GM18867 (cell line): ENCODE results near the gene MOSMO.

Experiments used
- ATAC-seq: cut with Tn5 transposase; IDR thresholded peaks from one replicate; pipeline ENCODE4 v1.9.1; 2021; ENCODE audit warnings: mild to moderate bottlenecking, moderate library complexity; ENCODE audit not compliant: unreplicated experiment

The MOSMO gene

GRCh38 chr16:22007509-22008214 is at the start of gene MOSMO:
Gene MOSMO (plus strand): TSS chr16:22008111. CDS start chr16:22008302, 191 bp downstream.
- ATAC-seq = peak; percentile 81

- ATAC-seq = no peak
Observed at GRCh38 chr16:21959050-21959449, 48.9 kb upstream of the MOSMO start.

- ATAC-seq = no peak
Observed at GRCh38 chr16:21962475-21962874, 45.4 kb upstream of the MOSMO start.

GRCh38 chr16:21963887-21964286 is 44.0 kb upstream of the MOSMO start:
- ATAC-seq = no peak

DNA sequence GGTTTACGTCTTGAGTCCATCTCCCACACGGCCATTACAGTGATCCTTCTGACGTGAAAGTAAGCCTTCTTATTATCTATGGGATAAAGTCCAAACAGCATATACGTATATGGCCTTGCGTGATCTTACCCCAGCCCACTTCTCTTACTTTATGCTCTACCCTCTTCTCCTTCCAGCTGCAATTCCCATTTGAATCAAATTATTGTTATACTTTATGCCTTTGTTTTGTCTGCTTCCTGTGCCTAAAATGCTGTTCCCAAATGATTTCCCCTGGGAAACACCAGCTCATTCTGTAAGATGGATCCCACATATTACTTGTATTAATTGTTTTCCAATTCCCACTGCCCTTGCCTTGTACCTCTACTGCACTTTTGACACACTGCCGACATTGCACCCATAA is 43.6 kb upstream of the MOSMO start:
- ATAC-seq = no peak

DNA sequence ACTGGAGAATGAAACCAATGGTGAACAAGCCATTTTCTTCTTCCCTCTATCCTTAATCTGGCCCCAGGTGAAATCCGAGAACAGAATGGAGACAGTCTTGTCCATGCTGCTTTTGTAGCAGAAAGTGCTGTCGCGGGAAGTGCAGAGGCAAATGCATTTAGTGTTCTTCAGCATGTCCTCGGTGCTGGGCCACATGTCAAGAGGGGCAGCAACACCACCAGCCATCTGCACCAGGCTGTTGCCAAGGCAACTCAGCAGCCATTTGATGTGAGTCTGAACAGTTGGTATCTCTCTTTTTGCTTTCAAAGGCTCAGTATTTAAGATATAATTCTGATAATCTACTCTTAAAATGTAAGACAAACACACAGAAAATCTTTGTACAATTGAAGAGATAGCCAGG is 36.1 kb upstream of the MOSMO start:
- ATAC-seq = no peak

GRCh38 chr16:21973945-21974344 is 34.0 kb upstream of the MOSMO start:
- ATAC-seq = no peak

DNA sequence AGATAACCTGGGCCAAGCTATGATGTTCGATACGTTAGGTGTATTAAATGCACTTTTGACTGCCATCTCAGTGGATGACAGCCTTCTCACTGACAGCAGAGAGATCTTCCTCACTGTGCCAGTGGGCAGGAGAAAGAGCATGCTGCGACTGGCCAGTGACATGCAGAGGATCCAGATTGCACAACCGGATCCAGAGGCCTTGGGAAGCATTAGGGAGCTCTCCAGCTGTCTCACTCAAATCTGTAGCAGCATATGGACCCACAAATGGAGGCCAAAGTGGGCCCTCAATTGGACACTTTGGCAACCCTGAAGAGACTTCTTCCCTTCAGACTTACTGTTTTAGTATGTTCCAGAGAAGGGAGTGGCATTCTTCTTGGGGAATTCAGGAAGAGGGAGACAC is 27.9 kb upstream of the MOSMO start:
- no peak for ATAC-seq

DNA sequence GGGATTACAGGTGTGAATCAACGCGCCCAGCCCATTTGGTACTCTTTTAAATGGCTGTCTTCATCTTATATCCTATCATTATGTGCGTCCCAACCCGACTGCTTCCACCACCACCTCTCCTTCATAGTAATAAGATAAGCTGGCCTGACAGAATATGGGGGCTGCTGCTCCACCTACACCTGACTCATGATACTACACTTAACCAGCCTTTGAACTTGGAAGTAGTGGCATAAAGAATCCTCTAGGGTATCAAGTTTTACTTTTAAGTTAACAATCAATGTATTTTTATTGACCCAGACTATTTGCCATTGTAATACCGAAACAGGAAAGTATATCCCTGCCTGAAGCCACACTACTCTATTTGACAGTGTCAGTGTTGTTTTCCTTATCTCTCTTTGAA is 25.8 kb upstream of the MOSMO start:
- no peak for ATAC-seq

GRCh38 chr16:21984062-21984461 is 23.8 kb upstream of the MOSMO start:
- ATAC-seq = no peak

DNA sequence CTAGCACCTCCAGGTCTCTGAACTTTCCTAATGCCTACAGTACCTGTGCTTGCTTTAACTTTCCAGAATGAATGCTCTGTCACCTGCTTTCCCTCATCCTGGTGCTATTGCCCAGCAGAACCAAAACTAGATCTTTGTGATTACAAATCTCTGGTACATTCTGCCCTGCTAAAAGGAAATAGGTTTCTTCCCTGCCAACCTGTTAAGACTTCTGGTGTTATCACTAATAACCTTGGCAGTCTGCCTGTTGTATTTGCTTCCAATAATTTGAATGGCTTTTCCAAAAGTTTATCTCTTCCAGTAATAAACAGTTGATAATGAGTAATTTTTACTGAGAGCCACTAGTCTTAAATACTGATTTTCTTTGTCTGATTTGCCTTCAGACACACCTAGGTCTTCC is 22.4 kb upstream of the MOSMO start:
- no peak for ATAC-seq

DNA sequence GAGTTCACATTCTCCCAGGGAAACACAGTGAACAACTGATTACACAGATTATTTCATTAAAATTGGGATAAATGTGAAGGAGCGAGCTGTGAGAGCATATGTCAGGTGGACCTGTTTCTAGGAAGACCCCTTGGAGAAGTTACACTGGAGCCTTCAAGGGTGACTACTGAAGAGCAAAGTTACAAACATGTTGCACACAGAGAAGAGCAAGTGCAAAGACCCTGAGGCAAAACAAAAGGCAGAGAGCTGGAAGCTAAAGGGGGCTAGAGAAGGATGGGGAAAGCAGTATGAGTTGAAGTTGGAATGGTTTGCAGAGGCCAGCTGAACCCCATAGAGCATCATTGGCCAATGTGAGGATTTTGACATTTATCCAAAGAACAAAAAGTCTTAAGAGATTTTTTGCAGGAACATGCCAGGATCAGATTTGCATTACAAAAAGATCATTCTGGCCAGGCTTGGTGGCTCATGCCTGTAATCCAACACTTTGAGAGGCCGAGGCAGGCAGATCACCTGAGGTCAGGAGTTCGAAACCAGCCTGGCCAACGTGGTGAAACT is 21.1 kb upstream of the MOSMO start:
- no peak for ATAC-seq

DNA sequence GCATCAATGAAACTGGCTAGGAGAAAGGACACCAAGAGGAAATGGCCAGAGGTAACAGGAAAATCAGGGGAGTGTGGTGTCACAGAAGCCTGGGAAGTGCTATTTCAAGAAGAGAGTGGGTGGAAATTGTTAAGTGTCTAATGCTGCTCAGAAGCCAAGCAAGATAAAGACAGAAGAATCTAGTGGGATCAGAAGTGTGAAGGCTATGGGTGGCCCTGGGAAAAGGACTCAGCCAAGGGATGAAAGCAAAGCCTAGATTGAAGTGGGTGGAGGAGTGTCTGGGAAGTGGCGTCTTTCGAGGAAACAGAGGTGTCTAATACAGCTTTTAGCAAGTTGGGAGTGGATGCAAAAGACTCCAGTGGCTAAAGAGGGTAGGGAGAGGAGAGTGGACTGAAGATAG is 20.4 kb upstream of the MOSMO start:
- ATAC-seq = no peak

DNA sequence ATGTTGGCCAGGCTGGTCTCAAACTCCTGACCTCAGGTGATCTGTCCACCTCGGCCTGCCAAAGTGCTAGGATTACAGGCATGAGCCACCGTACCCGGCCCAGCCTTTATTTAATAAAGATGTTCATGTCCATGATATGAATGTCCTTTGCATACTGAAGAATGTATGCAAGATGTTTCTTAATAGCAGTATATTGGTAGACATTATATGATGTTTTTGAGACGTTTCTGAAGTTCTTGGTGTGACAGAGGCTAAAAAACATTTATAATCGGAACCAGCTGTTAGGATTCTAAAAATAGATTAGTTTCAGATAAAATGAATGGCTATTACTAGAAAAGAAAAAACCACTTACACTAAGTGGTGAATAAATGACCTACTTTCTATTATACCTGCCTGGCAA is 18.8 kb upstream of the MOSMO start:
- no peak for ATAC-seq

GRCh38 chr16:21989751-21990150 is 18.2 kb upstream of the MOSMO start:
- ATAC-seq = no peak

GRCh38 chr16:21990381-21990944 is 17.4 kb upstream of the MOSMO start:
- ATAC-seq = no peak

- ATAC-seq = no peak
Observed at GRCh38 chr16:21991621-21992020, 16.3 kb upstream of the MOSMO start.

DNA sequence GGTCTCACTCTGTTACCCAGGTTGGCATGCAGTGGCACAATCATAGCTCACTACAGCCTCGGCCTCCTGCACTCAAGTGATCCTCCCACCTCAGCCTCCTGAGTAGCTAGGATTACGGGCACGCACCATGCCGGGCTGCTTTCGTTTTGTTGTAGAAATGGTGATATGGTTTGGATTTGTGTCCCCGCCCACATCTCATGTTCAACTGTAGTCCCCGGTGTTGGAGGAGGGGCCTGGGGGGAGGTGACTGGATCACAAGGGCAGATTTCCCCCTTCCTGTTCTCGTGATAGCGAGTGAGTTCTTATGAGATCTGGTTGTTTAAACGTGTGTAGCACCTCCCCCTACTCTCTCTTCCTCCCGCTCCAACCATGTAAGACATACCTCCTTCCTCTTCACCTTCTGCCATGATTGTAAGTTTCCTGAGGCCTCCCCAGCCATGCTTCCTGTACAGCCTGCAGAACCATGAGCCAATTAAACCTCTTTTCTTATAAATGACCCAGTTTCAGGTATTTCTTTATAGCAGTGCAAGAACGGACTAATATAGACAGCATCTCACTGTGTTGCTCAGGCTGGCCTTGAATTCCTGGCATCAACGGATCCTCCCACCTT is 12.9 kb upstream of the MOSMO start:
- ATAC-seq = no peak

GRCh38 chr16:21996923-21997696 is 10.8 kb upstream of the MOSMO start:
- ATAC-seq = no peak

- ATAC-seq = no peak
Observed at GRCh38 chr16:21997697-21998480, 10.0 kb upstream of the MOSMO start.

GRCh38 chr16:22001591-22001990 is 6.3 kb upstream of the MOSMO start:
- no peak for ATAC-seq
